GM12891 (cell line): ENCODE results near the gene LRWD1.
"Not testable (repeated sequence)": the region's sequence is repeated elsewhere in the genome, so short reads cannot be mapped to it uniquely, and the experiment has no call there.

Experiments
- POLR2A ChIP-seq: IDR thresholded peaks from 2 replicates; pipeline ENCODE4 v1.6.1; 2011; ENCODE audit warnings: low read depth, low read length, control low read depth
- POLR2AphosphoS5 ChIP-seq: IDR thresholded peaks from 2 replicates; pipeline ENCODE4 v1.6.1; 2011; ENCODE audit warnings: low read depth, low read length, control low read depth
- SPI1 ChIP-seq: IDR thresholded peaks from 2 replicates; pipeline ENCODE4 v1.6.1; 2011; ENCODE audit warnings: low read depth, low read length, control low read depth
- TAF1 ChIP-seq: IDR thresholded peaks from 2 replicates; pipeline ENCODE4 v1.6.1; 2011; ENCODE audit warnings: low read depth, low read length, control low read depth

DNA sequence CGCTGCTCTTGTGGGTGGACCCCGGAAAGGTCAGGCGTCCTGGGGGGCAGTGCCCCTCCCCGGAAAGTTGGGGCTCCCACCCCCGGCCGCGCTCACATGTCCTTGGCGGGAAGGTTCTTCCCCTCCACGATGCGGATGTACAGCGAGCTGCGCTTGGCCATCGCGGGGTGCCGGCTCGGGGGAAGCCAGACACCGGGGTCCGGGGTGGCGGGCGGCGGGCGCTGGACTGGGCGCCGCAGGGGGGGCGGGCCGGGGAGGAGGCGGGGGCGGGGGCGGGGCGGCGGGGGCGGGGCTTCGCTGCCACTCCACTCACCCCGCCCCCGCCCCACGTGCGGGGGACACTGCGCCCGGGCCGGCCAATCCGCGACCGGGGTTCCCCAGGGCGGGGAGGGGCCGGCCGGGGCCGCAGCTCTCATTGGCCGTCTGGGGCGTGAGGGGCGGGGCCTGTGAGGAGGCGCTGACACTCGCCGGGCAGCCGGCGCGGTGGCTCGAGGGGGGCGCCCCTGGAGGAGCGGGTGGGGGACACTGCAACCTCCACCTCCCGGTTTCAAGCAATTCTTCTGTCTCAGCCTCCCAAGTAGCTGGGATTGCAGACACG is 52.9 kb downstream of the LRWD1 start, which contains the start of gene RASA4B:
- not testable (repeated sequence) for TF ChIP-seq TAF1, POLR2AphosphoS5, POLR2A, SPI1
